ENCODE measurements around the gene ST8SIA6.

The ST8SIA6 gene

DNA sequence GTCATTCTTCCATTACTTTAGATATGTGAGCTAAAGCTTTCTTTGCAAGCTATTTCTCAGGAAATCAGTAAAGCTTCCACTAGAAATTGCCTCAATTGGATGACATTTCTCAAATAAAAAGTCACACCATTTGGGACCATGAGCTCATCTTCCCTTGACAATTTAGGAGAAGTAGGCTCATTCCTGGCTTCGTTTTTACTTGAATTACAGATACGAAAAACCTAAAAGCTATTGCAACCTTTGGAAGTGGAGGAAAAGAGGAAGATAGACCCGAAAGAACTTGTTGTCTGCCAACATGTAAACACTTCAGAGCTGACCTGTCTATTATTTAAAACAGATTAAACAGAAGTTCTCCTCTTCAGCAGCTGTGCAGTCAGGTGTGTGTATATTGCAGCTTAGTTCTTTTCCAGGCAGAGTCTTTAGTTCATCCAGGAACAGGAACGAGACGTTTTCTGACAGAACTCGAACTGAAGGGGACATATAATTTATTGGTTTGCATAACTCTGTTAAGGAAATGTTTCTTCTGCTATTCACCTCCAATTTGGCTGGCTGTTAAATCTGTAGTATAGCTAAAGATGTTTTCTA, 43.1 kb upstream of the ST8SIA6 start:
- Histone ChIP-seq H3K9me3 (ENCODE audit: insufficient read depth, low read length) (no peaks in the 10 kb centered on the region), H3K27ac (ENCODE audit: low read depth, low read length) (no peak overlapping the region), H3F3A (ENCODE audit: insufficient read depth) (no peaks in the 10 kb centered on the region), H2AFZ (ENCODE audit: low read depth, low read length, severe bottlenecking) (no peak overlapping the region), H3K36me3 (ENCODE audit: low read length) (no peaks in the 10 kb centered on the region), H3K9ac (ENCODE audit: low read length) (no peak overlapping the region), H4K20me1 (ENCODE audit: low read depth, low read length) (no peaks in the 10 kb centered on the region), H3K79me2 (ENCODE audit: insufficient read depth, low read length) (no peaks in the 10 kb centered on the region), H3K27me3 (ENCODE audit: low read length) (no peaks in the 10 kb centered on the region), H3K4me2 (ENCODE audit: low read depth, low read length, poor library complexity, severe bottlenecking) (no peak overlapping the region), H3K9me2 (replicated peaks; ENCODE audit: insufficient read depth, low read length) (no peaks in the 10 kb centered on the region), H3K4me3 (ENCODE audit: insufficient read depth, low read length, poor library complexity, severe bottlenecking) (no peak overlapping the region)
- TF ChIP-seq, protein P1, sequence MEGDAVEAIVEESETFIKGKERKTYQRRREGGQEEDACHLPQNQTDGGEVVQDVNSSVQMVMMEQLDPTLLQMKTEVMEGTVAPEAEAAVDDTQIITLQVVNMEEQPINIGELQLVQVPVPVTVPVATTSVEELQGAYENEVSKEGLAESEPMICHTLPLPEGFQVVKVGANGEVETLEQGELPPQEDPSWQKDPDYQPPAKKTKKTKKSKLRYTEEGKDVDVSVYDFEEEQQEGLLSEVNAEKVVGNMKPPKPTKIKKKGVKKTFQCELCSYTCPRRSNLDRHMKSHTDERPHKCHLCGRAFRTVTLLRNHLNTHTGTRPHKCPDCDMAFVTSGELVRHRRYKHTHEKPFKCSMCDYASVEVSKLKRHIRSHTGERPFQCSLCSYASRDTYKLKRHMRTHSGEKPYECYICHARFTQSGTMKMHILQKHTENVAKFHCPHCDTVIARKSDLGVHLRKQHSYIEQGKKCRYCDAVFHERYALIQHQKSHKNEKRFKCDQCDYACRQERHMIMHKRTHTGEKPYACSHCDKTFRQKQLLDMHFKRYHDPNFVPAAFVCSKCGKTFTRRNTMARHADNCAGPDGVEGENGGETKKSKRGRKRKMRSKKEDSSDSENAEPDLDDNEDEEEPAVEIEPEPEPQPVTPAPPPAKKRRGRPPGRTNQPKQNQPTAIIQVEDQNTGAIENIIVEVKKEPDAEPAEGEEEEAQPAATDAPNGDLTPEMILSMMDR (IDR thresholded peaks at IDR 0.05; ENCODE audit: insufficient read depth, low read length, poor library complexity, severe bottlenecking), result no peak
- TF ChIP-seq EZH2phosphoT487 (conservative IDR thresholded peaks at IDR 0.05; ENCODE audit: low read length), result no peak

DNA sequence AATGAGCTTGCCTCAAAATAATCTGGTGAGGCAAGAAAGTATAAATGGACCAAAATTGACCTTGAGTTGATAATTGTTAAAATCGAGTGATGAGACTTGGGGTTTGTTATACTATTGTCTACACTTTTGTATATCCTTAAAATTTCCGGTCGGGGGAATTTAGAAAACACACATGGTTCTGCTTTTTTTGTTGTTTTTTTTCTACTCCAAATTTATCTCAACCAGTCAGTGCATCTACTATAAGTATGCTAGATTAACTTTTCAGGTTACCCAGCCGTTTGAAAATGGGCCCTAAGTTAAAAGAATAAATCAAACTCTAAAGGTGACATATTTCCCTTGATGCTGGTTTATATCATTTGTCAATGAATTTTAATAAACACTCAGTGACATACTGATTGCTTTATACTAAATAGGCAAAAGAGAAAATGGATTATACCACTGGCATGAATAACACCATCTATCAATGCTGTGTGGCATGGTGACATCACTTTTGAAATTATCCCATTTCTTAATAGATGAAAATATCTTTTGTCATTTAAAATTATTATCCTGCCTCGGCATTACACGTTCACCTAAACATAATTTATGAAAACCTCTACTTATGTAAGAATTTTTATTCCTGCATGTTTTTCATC, 40.3 kb upstream of the ST8SIA6 start:
- no peak overlapping the region for H3K4me2 ChIP-seq (ENCODE audit: low read depth, low read length, poor library complexity, severe bottlenecking)
- H3K9me2 ChIP-seq (replicated peaks; ENCODE audit: insufficient read depth, low read length), result no peaks in the 10 kb centered on the region
- no peak overlapping the region for H3K4me3 ChIP-seq (ENCODE audit: insufficient read depth, low read length, poor library complexity, severe bottlenecking)
- no peaks in the 10 kb centered on the region for H3K9me3 ChIP-seq (ENCODE audit: insufficient read depth, low read length)
- no peaks in the 10 kb centered on the region for H3K36me3 ChIP-seq (ENCODE audit: low read length)
- no peak overlapping the region for H2AFZ ChIP-seq (ENCODE audit: low read depth, low read length, severe bottlenecking)
- H3K27ac ChIP-seq (ENCODE audit: low read depth, low read length), result no peak overlapping the region
- H4K20me1 ChIP-seq (ENCODE audit: low read depth, low read length), result no peaks in the 10 kb centered on the region
- no peaks in the 10 kb centered on the region for H3F3A ChIP-seq (ENCODE audit: insufficient read depth)
- H3K9ac ChIP-seq (ENCODE audit: low read length), result no peak overlapping the region
- no peaks in the 10 kb centered on the region for H3K79me2 ChIP-seq (ENCODE audit: insufficient read depth, low read length)
- TF ChIP-seq, protein P1 (IDR thresholded peaks at IDR 0.05; ENCODE audit: insufficient read depth, low read length, poor library complexity, severe bottlenecking), result no peak
- TF ChIP-seq EZH2phosphoT487 (conservative IDR thresholded peaks at IDR 0.05; ENCODE audit: low read length), result no peak
- no peaks in the 10 kb centered on the region for H3K27me3 ChIP-seq (ENCODE audit: low read length)

DNA sequence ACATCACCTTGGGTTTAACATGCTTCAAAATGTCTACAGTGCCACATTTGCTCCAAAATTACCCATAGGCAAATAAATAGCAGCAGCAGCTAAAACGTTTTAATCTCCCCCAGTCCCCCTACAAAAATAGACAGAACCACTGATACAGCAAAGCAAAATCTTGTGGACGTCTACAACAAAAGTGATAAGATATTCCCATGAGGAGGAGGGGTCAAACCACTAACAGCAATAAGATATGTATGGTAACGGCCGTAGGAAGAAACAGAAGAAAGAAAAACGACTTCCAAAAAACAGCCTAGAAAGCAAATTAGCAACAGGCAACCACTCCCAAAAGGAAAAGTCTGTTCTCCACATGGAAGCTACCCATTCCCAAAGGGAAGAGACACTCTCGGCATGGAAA, 34.5 kb upstream of the ST8SIA6 start:
- TF ChIP-seq EZH2phosphoT487 (conservative IDR thresholded peaks at IDR 0.05; ENCODE audit: low read length), result no peak
- TF ChIP-seq, protein P1 (IDR thresholded peaks at IDR 0.05; ENCODE audit: insufficient read depth, low read length, poor library complexity, severe bottlenecking), result no peak
- Histone ChIP-seq H3K27me3 (ENCODE audit: low read length) (no peaks in the 10 kb centered on the region), H2AFZ (ENCODE audit: low read depth, low read length, severe bottlenecking) (no peak overlapping the region), H3K27ac (ENCODE audit: low read depth, low read length) (no peak overlapping the region), H3K36me3 (ENCODE audit: low read length) (no peaks in the 10 kb centered on the region), H3K4me2 (ENCODE audit: low read depth, low read length, poor library complexity, severe bottlenecking) (no peak overlapping the region), H3K4me3 (ENCODE audit: insufficient read depth, low read length, poor library complexity, severe bottlenecking) (no peak overlapping the region), H3K79me2 (ENCODE audit: insufficient read depth, low read length) (no peaks in the 10 kb centered on the region), H3K9me3 (ENCODE audit: insufficient read depth, low read length) (no peaks in the 10 kb centered on the region), H3K9ac (ENCODE audit: low read length) (no peak overlapping the region), H3K9me2 (replicated peaks; ENCODE audit: insufficient read depth, low read length) (no peaks in the 10 kb centered on the region), H3F3A (ENCODE audit: insufficient read depth) (no peaks in the 10 kb centered on the region), H4K20me1 (ENCODE audit: low read depth, low read length) (no peaks in the 10 kb centered on the region)

Data from SU-DHL-6 (cell line).